K562 (cell line): ENCODE measurements around the gene RPS6KA2. TPM values are rescaled to one million over a fixed set of nuclear protein-coding genes. Genes with fewer than 3 reads are reported as not detected.

Experiments used
- ATAC-seq: fragments of 200-7000 bp; cut with Tn5 transposase; 3 replicates; pipeline ENCODE4 v1.9.1; 2020; ENCODE audit warnings: moderate library complexity
- BruUV-seq: library from RNA; stranded (reverse); fragments of 400-500 nt; replicated peaks from 2 replicates; lab custom pipeline; 2021; lab: Mats Ljungman, UMichigan
- CTCF ChIA-PET: fragments of 300-600 bp; formaldehyde crosslinking; extraction: SDS; loops from one replicate; lab custom pipeline; 2021; ENCODE audit warnings: low intra/inter-chr PET ratio; lab: Yijun Ruan, JAX
- POLR2A ChIA-PET: fragments of 300-600, 350-650 bp; sonication (Branson Sonifier 250); formaldehyde crosslinking; extraction: SDS; loops from one replicate; lab custom pipeline; 2021; ENCODE audit warnings: antibody characterized with exemption, inconsistent platforms; lab: Yijun Ruan, JAX
- DNase-seq, 4 experiments: peaks; one replicate each; pipeline versions ENCODE4 v3.0.0 to v3.0.0-alpha.2; 2011 to 2018; ENCODE audit warnings: low spot score in 3 of 4, mixed read lengths in 3 of 4; ENCODE audit errors: extremely low read depth in 1 of 4
- FAIRE-seq: peaks from 2 replicates; lab custom pipeline; 2011; peaks lifted over from hg19 to GRCh38; lab: Jason Lieb, UNC
- H2AFZ ChIP-seq: 2 replicates; pipeline ENCODE4 v1.6.0; 2011; ENCODE audit warnings: low read depth, low read length, control low read depth, inconsistent platforms
- H3K27ac ChIP-seq: fragments of 200-600 bp; 3 replicates; pipeline ENCODE4 v1.8.0; 2011; ENCODE audit warnings: low read depth, mild to moderate bottlenecking, control low read depth, inconsistent platforms, low read length, moderate library complexity, mixed read lengths; ENCODE audit errors: extremely low read depth
- H3K27me3 ChIP-seq, 2 experiments: fragments of 300-600 bp in 1 of 2; 2 replicates in 1 of 2; 3 replicates in 1 of 2; pipeline versions ENCODE4 v1.6.0 to v1.8.0; 2011; ENCODE audit warnings: inconsistent platforms in 2 of 2, low read length in 2 of 2, mild to moderate bottlenecking in 1 of 2, mixed read lengths in 1 of 2, moderate library complexity in 1 of 2; ENCODE audit not compliant: control insufficient read depth in 2 of 2, insufficient read depth in 2 of 2
- H3K36me3 ChIP-seq: fragments of 300-600 bp; 3 replicates; pipeline ENCODE4 v1.8.0; 2011; ENCODE audit warnings: mild to moderate bottlenecking, low read length, inconsistent platforms; ENCODE audit not compliant: control insufficient read depth, insufficient read depth
- H3K4me1 ChIP-seq, 2 experiments: fragments of 200-600 bp in 1 of 2; replicated peaks in 1 of 2; 2 replicates in 1 of 2; 3 replicates in 1 of 2; pipeline versions ENCODE4 v1.5.1 to v1.8.0; 2011; ENCODE audit warnings: inconsistent platforms in 2 of 2, low read length in 2 of 2, mild to moderate bottlenecking in 1 of 2, mixed read lengths in 1 of 2, moderate library complexity in 1 of 2; ENCODE audit not compliant: control insufficient read depth in 2 of 2, insufficient read depth in 2 of 2
- H3K4me2 ChIP-seq: 2 replicates; pipeline ENCODE4 v1.6.1; 2011; ENCODE audit warnings: low read length, control low read depth, inconsistent platforms, mixed read lengths; ENCODE audit not compliant: insufficient read depth
- H3K4me3 ChIP-seq: fragments of 200-600 bp; sonication (generic), shearing (Covaris generic); 2 replicates; pipeline ENCODE4 v1.5.1; 2016; ENCODE audit warnings: control low read depth, inconsistent platforms
- H3K79me2 ChIP-seq: fragments of 200-600 bp; 3 replicates; pipeline ENCODE4 v1.8.0; 2011; ENCODE audit warnings: low read length, inconsistent platforms; ENCODE audit not compliant: control insufficient read depth, insufficient read depth
- H3K9ac ChIP-seq, 2 experiments: 2 replicates each; pipeline versions ENCODE4 v1.6.0 to v1.6.1; 2011; ENCODE audit warnings: low read depth in 2 of 2, low read length in 2 of 2, control low read depth in 1 of 2, inconsistent platforms in 1 of 2, mild to moderate bottlenecking in 1 of 2, mixed read lengths in 1 of 2; ENCODE audit not compliant: insufficient read depth in 1 of 2
- H3K9me1 ChIP-seq: one replicate; pipeline ENCODE4 v1.6.0; 2011; ENCODE audit warnings: inconsistent platforms, mild to moderate bottlenecking, low read length, moderate library complexity; ENCODE audit not compliant: control insufficient read depth, insufficient read depth
- H3K9me3 ChIP-seq: replicated peaks from 2 replicates; pipeline ENCODE4 v1.5.1; 2011; ENCODE audit warnings: low read depth, low read length, inconsistent platforms; ENCODE audit not compliant: control insufficient read depth, insufficient read depth
- H4K20me1 ChIP-seq: replicated peaks from 2 replicates; pipeline ENCODE4 v1.6.1; 2011; ENCODE audit warnings: low read length, inconsistent platforms, mixed read lengths; ENCODE audit not compliant: control insufficient read depth, insufficient read depth
- ATF2 ChIP-seq: sonication (generic); formaldehyde crosslinking; IDR thresholded peaks from 2 replicates; pipeline ENCODE4 v1.8.1; 2022; ENCODE audit warnings: missing genetic modification reagents
- CEBPB ChIP-seq: fragments of 450-650 bp; IDR thresholded peaks from 2 replicates; pipeline ENCODE4 v1.6.1; 2016; ENCODE audit warnings: missing genetic modification characterization, missing compliant biosample characterization
- ELK1 ChIP-seq: sonication (generic); formaldehyde crosslinking; IDR thresholded peaks from 2 replicates; pipeline ENCODE4 v1.8.1; 2022; ENCODE audit warnings: missing genetic modification reagents
- EP400 ChIP-seq: fragments of 450-650 bp; IDR thresholded peaks from 2 replicates; pipeline ENCODE4 v1.6.1; 2017; ENCODE audit warnings: antibody characterized with exemption, mild to moderate bottlenecking, moderate library complexity
- FOSL1 ChIP-seq: fragments of 200-800 bp; sonication (Bioruptor generic); conservative IDR thresholded peaks from 2 replicates; pipeline ENCODE4 v1.6.1; 2016; ENCODE audit warnings: missing genetic modification characterization, missing compliant biosample characterization
- FOXP1 ChIP-seq: sonication (generic); formaldehyde crosslinking; IDR thresholded peaks from 2 replicates; pipeline ENCODE4 v1.8.0; 2022; ENCODE audit warnings: mild to moderate bottlenecking, missing genetic modification reagents
- GTF2B ChIP-seq: IDR thresholded peaks from 2 replicates; pipeline ENCODE4 v1.6.1; 2011; ENCODE audit not compliant: insufficient read length; ENCODE audit errors: extremely low read depth
- HDAC1 ChIP-seq, 2 experiments: fragments of 450-650 bp; IDR thresholded peaks; 2 replicates each; pipeline ENCODE4 v1.6.1; 2016 to 2017; ENCODE audit warnings: inconsistent platforms in 1 of 2, mild to moderate bottlenecking in 1 of 2, moderate library complexity in 1 of 2
- PHB ChIP-seq: fragments of 250-450 bp; sonication (Bioruptor Pico); IDR thresholded peaks from 2 replicates; pipeline ENCODE4 v1.5.0; 2021
- PREB ChIP-seq: sonication (generic); formaldehyde crosslinking; IDR thresholded peaks from 2 replicates; pipeline ENCODE4 v1.8.1; 2023; ENCODE audit warnings: mild to moderate bottlenecking, missing genetic modification reagents
- SMAD1 ChIP-seq: fragments of 150-350 bp; IDR thresholded peaks from 2 replicates; pipeline ENCODE4 v1.6.1; 2014; ENCODE audit warnings: low read length, low read depth; ENCODE audit not compliant: partially characterized antibody
- SP2 ChIP-seq: IDR thresholded peaks from 2 replicates; pipeline ENCODE4 v1.6.1; 2011; ENCODE audit warnings: mild to moderate bottlenecking, low read depth, low read length, moderate library complexity; ENCODE audit not compliant: poor library complexity, severe bottlenecking; ENCODE audit errors: extremely low read depth
- ZNF644 ChIP-seq: fragments of 200-800 bp; sonication (Bioruptor generic); IDR thresholded peaks from 2 replicates; pipeline ENCODE4 v1.6.1; 2016; ENCODE audit warnings: low read depth, missing genetic modification characterization, missing compliant biosample characterization
- ZNF695 ChIP-seq: fragments of 450-650 bp; formaldehyde crosslinking; IDR thresholded peaks from 2 replicates; pipeline ENCODE4 v1.4.0; 2020; ENCODE audit warnings: mild to moderate bottlenecking, moderate library complexity
- ZNF707 ChIP-seq: fragments of 250-450 bp; sonication (Bioruptor Pico); conservative IDR thresholded peaks from 2 replicates; pipeline ENCODE4 v1.8.0; 2022; ENCODE audit warnings: inconsistent platforms, mild to moderate bottlenecking, moderate library complexity
- WGBS: fragments of 100-300 bp; shearing (Covaris generic); methylation state at CpG from one replicate; pipeline ENCODE4 v1.1.6; 2016; ENCODE audit warnings: low coverage, mixed read lengths; ENCODE audit not compliant: insufficient coverage; ENCODE audit errors: missing lambda C conversion rate; 5-methylcytosine and 5-hydroxymethylcytosine counted together
- in situ Hi-C: fragments of 300-500 bp; cut with MboI; formaldehyde crosslinking; loops from 4 replicates; pipeline ENCODE4 v1.15.0; 2018; ENCODE audit warnings: inconsistent platforms, mixed read lengths
- intact Hi-C: fragments of 100-400 bp; cut with micrococcal nuclease; formaldehyde crosslinking; loops from 2 replicates; pipeline ENCODE4 v1.14.2; 2022
- polyA plus RNA-seq, 8 experiments: library from polyadenylated mRNA; depleted of rRNA in 4 of 8; stranded (reverse) in 5 of 8; unstranded in 3 of 8; fragments of >200 nt; fragmentation: Nextera tagmentation in 2 of 8; fragmentation: Illumina TruSeq in 1 of 8; extraction: Ambion mirVana in 2 of 8; extraction: Trizol in 1 of 8; gene quantifications; 2 replicates each; pipeline versions ENCODE4 v1.2.1 to v1.2.3, GENCODE V29; 2011 to 2014; ENCODE audit warnings: inconsistent platforms in 1 of 8, missing spikeins in 1 of 8
- total RNA-seq, 7 experiments: library from RNA; depleted of rRNA in 6 of 7; stranded (reverse); fragments of >200 nt in 6 of 7; fragmentation: Illumina TruSeq in 2 of 7; extraction: Trizol in 2 of 7; gene quantifications; 2 replicates each; pipeline versions ENCODE4 v1.2.1 to v1.2.3, GENCODE V29; 2011 to 2021; ENCODE audit warnings: low replicate concordance in 1 of 7

Gene RPS6KA2
- total and polyA plus RNA-seq, 9 of the 15 experiments (the other 6 are each of a cell fraction or from before 2014, with no cell fraction given), result 0.29 to 1.00 (median 0.53) TPM

- no peak for TF ChIP-seq PREB (CRISPR knock-in tag)
These were observed 36.0 kb downstream of the RPS6KA2 start (continued) for GRCh38 chr6:166591026-166591425.

GRCh38 chr6:166589786-166590574 is 37.1 kb downstream of the RPS6KA2 start:
- H3K9me1 ChIP-seq, result no peaks in the 10 kb centered on the region
- H3K27me3 ChIP-seq, result peaks cover 21 to 40% of the 10 kb centered on the region in 2 experiments
- no TSS peak for BruUV-seq
- DNase-seq, result no peak
- CTCF ChIA-PET, result no interaction called here
- peaks cover 3% of the 10 kb centered on the region; the same call in 1 of the 2 replicates for H4K20me1 ChIP-seq
- intact Hi-C loops (no loop called here), in situ Hi-C loops (no loop called here)
- no peaks in the 10 kb centered on the region for H3K79me2 ChIP-seq
- POLR2A ChIA-PET, result no interaction called here
- H3K9ac ChIP-seq, result no peak overlapping the region
- no peak for ATAC-seq
- no peak overlapping the region for H3K27ac ChIP-seq
- no peak overlapping the region for H3K4me2 ChIP-seq
- no peak for TF ChIP-seq SP2
- no peak for TF ChIP-seq EP400
- no peak for TF ChIP-seq HDAC1 (IDR thresholded peaks at IDR 0.05)
- no peak for TF ChIP-seq ZNF695 (CRISPR knock-in tag)
- no peak for TF ChIP-seq GTF2B
- TF ChIP-seq ZNF644 (tag), result no peak
- no peak for TF ChIP-seq ATF2 (CRISPR knock-in tag)
- no peak for TF ChIP-seq FOXP1
- TF ChIP-seq ELK1 (CRISPR knock-in tag), result no peak
- TF ChIP-seq CEBPB (tag), result no peak
- no peak for TF ChIP-seq PHB (CRISPR knock-in tag)
- no peak for TF ChIP-seq SMAD1
- no peak for TF ChIP-seq ZNF707 (CRISPR knock-in tag)
- no peak for TF ChIP-seq FOSL1 (tag)
- no peak overlapping the region for H2AFZ ChIP-seq
- H3K4me3 ChIP-seq, result no peak overlapping the region
- under 1% methylated on average over 8 of the region's 8 CpGs for WGBS
- H3K4me1 ChIP-seq, result no peaks in the 10 kb centered on the region
- no peak for FAIRE-seq
- no peaks in the 10 kb centered on the region for H3K36me3 ChIP-seq
- no peaks in the 10 kb centered on the region for H3K9me3 ChIP-seq
